HG02763 (cell line): ENCODE measurements around the gene PPP2R3A.
"Not testable (repeated sequence)": the region's sequence is repeated elsewhere in the genome, so short reads cannot be mapped to it uniquely, and the experiment has no call there.

Experiments
- ATAC-seq: cut with Tn5 transposase; IDR thresholded peaks from one replicate; pipeline ENCODE4 v1.9.1; 2021; ENCODE audit warnings: mild to moderate bottlenecking, moderate library complexity; ENCODE audit not compliant: unreplicated experiment

PPP2R3A gene

GRCh38 chr3:136144397-136144796 lies 178.9 kb downstream of the PPP2R3A start:
- not testable (repeated sequence) for ATAC-seq

DNA sequence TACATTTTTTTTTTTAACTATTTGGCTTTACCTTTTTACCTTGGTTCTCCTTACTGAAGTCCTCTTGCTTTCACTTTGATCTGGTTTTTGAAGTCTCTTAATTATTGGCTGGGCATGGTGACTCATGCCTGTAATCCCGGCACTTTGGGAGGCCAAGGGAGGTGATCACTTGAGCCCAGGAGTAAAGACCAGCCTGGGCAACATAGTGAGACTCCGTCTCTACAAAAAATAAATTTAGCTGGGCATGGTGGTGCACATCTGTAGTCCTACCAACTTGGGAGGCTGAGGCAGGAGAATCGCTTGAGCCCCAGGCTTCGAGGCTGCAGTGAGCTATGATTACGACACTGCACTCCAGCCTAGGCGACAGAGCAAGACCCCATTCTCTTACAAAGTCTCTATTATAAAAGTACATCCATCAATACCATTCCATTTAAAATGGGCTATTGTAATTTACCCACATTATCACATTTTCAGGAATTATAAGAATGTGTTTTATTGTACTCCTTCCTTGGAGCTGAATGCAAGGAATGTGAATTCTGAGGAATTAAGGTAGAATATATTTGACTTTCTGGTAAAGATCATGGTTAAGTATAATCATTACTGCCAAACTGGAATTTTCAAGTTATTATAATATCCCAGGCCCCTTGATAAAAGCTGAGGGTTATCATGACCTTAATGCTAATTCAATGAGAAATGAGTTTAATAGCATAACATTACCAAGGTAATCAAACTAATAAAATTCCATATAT lies 181.6 kb downstream of the PPP2R3A start:
- ATAC-seq, result no peak

DNA sequence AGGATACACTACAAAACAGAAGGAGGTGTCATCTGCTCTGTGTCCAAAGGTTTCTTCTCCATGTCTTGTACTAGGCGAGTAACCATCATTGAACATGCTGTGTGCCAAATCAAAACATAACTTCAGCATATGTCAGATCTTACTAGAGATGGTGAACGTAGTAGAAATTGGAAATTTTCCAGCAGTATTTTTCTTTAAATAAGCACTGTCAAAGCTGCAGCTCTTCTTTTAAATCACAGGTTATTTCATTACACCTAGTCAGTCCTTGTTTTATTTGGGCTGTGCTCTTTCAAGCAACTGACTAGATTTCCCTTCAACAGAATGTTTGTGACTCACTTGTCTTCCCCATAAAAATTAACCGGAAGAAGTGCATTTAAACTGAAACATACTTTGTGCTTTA lies 184.1 kb downstream of the PPP2R3A start:
- ATAC-seq, result no peak

GRCh38 chr3:136151219-136151618 lies 185.7 kb downstream of the PPP2R3A start:
- ATAC-seq, result no peak

GRCh38 chr3:136152176-136152843 lies 186.8 kb downstream of the PPP2R3A start:
- ATAC-seq, result no peak

GRCh38 chr3:136152963-136153362 lies 187.4 kb downstream of the PPP2R3A start:
- ATAC-seq, result no peak

GRCh38 chr3:136161516-136161915 lies 196.0 kb downstream of the PPP2R3A start:
- ATAC-seq, result no peak

- no peak for ATAC-seq
These were observed 196.8 kb downstream of the PPP2R3A start for GRCh38 chr3:136162322-136162721.

DNA sequence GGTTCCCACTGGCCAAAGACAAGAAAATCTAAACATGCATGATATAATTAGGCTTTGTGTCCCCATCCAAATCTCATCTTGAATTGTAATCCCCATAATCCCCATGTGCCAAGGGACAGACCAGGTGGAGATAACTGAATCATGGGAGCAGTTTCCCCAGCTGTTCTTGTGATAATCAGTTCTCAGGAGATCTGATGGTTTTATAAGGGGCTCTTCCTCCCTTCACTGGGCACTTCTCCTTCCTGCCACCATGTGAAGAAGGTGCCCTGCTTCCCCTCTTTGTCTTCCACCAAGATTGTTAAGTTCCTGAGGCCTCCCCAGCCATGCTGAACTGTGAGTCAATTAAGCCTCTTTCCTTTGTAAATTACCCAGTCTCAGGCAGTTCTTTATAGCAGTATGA lies 198.1 kb downstream of the PPP2R3A start:
- ATAC-seq, result not testable (repeated sequence)

DNA sequence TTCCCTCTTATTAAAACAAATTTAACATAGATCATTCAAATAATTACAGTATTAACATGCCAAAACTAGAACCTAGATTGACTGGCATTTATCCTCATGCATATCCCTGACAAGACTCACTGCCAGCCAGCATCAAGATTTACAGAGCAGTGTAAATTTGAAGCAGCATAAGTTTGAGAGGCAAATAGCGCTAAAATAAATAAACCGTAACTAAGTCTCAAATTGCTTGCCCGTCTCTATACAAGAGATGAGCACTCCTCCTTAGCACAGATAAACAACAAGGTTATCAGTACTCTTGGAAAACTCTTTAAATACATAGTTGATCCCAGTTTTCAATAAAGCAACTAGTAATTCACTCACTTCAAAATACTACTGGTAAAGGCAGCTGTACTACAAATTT lies 201.0 kb downstream of the PPP2R3A start:
- ATAC-seq, result no peak

DNA sequence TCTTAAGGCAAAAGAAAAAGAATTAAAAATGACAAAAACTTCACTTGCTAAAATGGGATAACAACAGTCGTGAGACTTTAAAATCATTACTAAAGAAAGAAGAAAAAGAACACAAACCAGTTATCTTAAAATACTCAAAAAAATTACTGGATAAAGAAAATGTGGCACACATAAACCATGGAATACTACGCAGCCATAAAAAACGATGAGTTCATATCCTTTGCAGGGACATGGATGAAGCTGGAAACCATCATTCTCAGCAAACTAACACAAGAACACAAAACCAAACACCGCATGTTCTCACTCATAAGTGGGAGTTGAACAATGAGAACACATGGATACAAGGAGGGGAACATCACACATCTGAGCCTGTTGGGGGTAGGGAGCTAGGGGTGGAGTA lies 202.7 kb downstream of the PPP2R3A start:
- not testable (repeated sequence) for ATAC-seq

DNA sequence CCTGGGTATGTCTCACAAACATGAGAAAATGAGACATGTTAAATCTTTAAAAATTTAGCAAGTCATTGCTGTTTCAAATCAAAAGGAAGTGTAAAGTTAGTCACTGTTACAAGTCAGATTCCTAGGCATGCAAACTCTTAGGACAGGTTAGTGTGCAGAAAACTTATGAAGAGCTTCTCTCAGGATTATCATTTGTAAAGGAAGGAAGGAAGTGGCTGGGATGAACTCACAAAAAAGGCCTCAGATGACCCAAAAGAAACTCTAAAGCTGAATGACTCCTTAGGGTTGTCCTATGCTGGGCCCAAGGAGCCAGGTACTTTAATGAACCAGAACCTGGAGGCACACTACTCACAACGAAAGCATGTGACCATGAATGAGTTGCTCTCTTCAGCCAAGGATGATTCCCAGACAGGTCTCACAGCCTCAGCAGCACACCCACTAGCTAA lies 205.6 kb downstream of the PPP2R3A start:
- no peak for ATAC-seq

- no peak for ATAC-seq
These were observed 208.5 kb downstream of the PPP2R3A start for GRCh38 chr3:136173939-136174490.

GRCh38 chr3:136177876-136178275 lies 212.3 kb downstream of the PPP2R3A start:
- ATAC-seq, result no peak

DNA sequence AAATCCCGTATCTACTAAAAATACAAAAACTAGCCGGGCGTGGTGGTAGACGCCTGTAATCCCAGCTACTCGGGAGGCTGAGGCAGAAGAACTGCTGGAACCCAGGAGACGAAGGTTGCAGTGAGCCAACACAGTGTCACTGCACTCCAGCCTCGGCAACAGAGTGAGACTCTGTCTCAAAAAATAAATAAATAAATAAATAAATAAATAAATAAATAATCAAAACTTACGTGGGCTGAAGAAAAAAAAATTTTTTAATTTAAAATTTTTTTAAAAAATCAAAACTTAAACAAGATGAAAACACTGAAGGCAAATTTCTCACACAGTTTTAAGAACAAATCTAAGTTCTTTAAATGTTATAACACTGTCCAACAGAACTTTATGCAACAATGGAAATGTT lies 216.2 kb downstream of the PPP2R3A start:
- ATAC-seq, result no peak

DNA sequence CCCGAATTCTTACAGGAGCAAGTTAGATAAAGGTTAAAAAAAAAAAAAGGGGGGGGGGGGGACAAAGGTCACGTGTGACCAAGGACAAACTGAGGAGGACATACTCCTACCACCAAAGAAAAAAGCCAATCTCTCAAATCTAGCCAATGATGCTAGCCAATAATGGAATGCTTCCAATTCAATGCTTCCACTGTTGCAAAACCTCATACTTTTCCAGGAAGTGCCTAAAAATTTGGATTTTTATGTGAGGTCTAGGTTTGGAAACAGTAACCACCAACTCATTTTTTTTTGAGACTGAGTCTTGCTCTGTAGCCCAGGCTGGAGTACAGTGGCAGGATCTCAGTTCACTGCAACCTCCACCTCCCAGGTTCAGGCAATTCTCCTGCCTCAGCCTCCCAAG lies 219.2 kb downstream of the PPP2R3A start:
- ATAC-seq, result no peak

DNA sequence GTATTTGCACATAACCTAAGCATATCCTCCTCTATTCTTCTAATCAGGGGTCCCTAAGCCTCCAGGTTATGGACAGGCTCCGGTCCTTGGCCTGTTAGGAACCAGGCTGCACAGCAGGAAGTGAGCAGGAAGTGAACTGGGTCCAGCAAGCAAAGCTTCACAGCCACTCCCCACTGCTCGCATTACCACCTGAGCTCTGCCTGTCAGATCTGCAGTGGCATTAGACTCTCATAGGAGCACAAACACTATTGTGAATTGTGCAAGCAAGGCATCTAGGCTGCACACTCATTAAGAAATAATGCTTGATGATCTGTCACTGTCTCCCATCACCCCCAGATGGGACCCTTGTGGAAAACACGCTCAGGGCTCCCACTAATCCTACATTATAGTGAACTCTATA lies 220.8 kb downstream of the PPP2R3A start:
- no peak for ATAC-seq

DNA sequence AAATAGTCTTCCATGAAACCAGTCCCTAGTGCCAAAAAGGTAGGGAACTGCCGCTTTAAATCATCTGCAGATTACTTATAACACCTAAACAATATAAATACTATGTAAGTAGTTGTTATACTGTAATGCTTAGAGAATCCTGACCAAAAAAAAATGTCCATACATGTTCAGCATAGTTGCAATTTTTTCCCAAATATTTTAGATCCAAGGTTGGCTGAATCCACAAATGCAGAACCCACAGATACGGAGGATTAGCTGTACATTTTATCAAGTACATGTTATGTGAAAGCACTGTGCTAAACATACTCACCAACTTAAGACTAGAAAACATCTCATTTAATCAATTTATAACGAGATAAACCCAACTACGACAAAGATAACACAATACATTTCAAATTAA lies 221.3 kb downstream of the PPP2R3A start:
- no peak for ATAC-seq

DNA sequence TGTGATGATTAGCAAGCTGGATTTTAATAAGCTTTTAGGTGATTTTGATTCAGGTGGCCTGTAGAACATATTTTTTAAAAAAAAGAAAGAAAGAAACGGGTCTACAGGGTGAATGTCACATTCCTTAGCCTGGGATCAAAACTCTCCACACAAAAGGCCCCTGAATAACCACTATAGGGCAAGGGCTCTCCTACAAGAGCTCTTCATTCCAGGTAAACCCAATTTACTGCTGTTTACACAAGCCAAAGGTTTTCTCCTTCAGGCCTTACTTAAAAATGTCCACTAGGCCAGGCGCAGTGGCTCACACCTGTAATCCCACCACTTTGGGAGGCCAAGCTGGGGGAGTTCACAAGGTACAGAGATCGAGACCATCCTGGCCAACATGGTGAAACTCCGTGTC lies 222.3 kb downstream of the PPP2R3A start:
- no peak for ATAC-seq

DNA sequence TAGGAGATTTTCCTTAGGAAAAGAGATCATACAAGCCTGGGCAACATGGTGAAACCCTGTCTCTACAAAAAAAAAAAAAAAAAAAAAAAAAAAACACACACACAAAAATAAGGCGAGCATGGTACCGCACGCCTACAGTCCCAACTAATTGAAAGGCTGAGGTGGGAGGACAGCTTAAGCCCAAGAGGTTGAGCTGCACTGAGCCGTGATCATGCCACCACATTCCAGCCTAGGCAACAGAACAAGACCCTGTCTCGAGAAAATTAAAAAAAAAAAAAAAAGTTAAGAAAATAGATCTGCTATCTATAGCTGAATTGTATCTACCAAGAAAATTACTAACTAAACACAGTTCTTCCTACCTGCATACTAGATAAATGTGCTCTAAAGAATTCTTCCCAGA lies 223.5 kb downstream of the PPP2R3A start:
- ATAC-seq, result no peak

DNA sequence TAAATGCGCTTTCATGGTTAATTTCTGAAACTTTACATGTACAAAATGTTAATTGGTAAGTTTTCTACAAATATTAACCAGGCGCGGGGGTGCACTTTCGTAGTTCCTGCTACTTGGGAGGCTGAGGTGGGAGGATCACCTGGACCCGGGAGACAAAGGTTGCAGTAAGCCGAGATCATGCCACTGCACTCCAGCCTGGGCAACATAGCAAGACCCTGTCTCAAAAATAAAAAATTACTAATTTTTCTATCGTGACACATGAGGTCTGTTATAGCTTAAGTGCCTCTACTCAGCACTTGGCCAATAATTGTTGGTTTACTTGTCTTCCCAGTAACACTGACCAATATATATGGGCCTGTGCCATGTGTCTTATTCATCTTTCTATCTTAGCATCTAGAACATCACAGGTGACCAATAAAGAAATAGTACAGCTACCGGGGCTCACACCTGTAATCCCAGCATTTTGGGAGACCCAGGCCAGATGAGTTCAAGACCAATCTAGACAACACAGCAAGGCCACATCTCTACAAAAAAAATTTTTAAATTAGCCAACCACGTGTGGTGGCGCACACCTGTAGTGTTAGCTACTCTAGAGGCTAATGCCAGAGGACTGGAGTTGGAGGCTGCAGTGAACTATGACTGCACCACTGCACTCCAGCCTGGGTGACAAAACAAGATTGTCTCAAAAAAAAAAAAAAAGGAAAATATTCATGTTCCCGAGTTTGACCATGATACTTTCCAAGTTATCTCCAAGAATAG lies 224.5 kb downstream of the PPP2R3A start:
- ATAC-seq, result no peak
